PC-3 (cell line): ENCODE results near the gene GINS1. TPM values are rescaled to one million over a fixed set of nuclear protein-coding genes. Genes with fewer than 3 reads are reported as not detected.

Experiments used
- ATAC-seq: fragments of 200-7000 bp; cut with Tn5 transposase; 2 replicates; pipeline ENCODE4 v1.9.1; 2020; ENCODE audit warnings: mild to moderate bottlenecking, moderate library complexity
- Bru-seq: library from RNA; stranded (reverse); fragments of 400-500 nt; gene quantifications from one replicate; lab custom pipeline; 2021; lab: Mats Ljungman, UMichigan
- BruChase-seq, 2 experiments: library from RNA; stranded (reverse); fragments of 400-500 nt; gene quantifications; one replicate each; lab custom pipeline; 2021; lab: Mats Ljungman, UMichigan
- BruUV-seq: library from RNA; stranded (reverse); fragments of 400-500 nt; replicated peaks from 2 replicates; lab custom pipeline; 2021; lab: Mats Ljungman, UMichigan
- CTCF ChIA-PET: fragments of 300-600 bp; sonication (Branson Sonifier 250); formaldehyde crosslinking; loops from one replicate; lab custom pipeline; 2022; ENCODE audit warnings: antibody characterized with exemption; lab: Charles Lee
- POLR2A ChIA-PET: fragments of 300-600 bp; sonication (Branson Sonifier 250); formaldehyde crosslinking; loops from one replicate; lab custom pipeline; 2022; ENCODE audit warnings: antibody characterized with exemption; ENCODE audit not compliant: unreplicated experiment; lab: Charles Lee
- DNase-seq: peaks from one replicate; pipeline ENCODE4 v3.0.0-alpha.2; 2015
- H2AFZ ChIP-seq: fragments of 300-600 bp; sonication (generic); 2 replicates; pipeline ENCODE4 v1.6.0; 2016; ENCODE audit warnings: antibody characterized with exemption, low read length
- H3F3A ChIP-seq: fragments of 300-600 bp; sonication (generic); one replicate; pipeline ENCODE4 v1.6.0; 2017; ENCODE audit warnings: antibody characterized with exemption, low read length, control low read depth, mild to moderate bottlenecking; ENCODE audit not compliant: unreplicated experiment
- H3K27ac ChIP-seq: fragments of 300-600 bp; sonication (generic); 2 replicates; pipeline ENCODE4 v1.5.1; 2016; ENCODE audit warnings: mild to moderate bottlenecking, low read length
- H3K27me3 ChIP-seq: fragments of 300-600 bp; sonication (generic); 2 replicates; pipeline ENCODE4 v1.6.1; 2016; ENCODE audit warnings: low read length, mixed read lengths
- H3K36me3 ChIP-seq: fragments of 300-600 bp; sonication (generic); 2 replicates; pipeline ENCODE4 v1.6.1; 2016; ENCODE audit warnings: low read depth, mixed run types, low read length, mixed read lengths
- H3K4me1 ChIP-seq: fragments of 300-600 bp; sonication (generic); 2 replicates; pipeline ENCODE4 v1.5.1; 2016; ENCODE audit warnings: low read length; ENCODE audit not compliant: insufficient read depth
- H3K4me2 ChIP-seq: fragments of 300-600 bp; sonication (generic); 2 replicates; pipeline ENCODE4 v1.6.0; 2016; ENCODE audit warnings: low read length
- H3K4me3 ChIP-seq: fragments of 300-600 bp; sonication (generic); 2 replicates; pipeline ENCODE4 v1.5.1; 2016; ENCODE audit warnings: mild to moderate bottlenecking, low read length, mixed read lengths
- H3K79me2 ChIP-seq: fragments of 300-600 bp; sonication (generic); 2 replicates; pipeline ENCODE4 v1.6.1; 2017; ENCODE audit warnings: low read length, mixed read lengths
- H3K9ac ChIP-seq: fragments of 300-600 bp; sonication (generic); 2 replicates; pipeline ENCODE4 v1.6.0; 2016; ENCODE audit warnings: mild to moderate bottlenecking, low read length
- H3K9me2 ChIP-seq: fragments of 300-600 bp; sonication (generic); replicated peaks from 2 replicates; pipeline ENCODE4 v1.6.1; 2016; ENCODE audit warnings: mixed run types, low read length, mixed read lengths
- H3K9me3 ChIP-seq: fragments of 300-600 bp; sonication (generic); 2 replicates; pipeline ENCODE4 v1.6.1; 2016; ENCODE audit warnings: low read length, mixed read lengths
- H4K20me1 ChIP-seq: fragments of 300-600 bp; sonication (generic); 2 replicates; pipeline ENCODE4 v1.6.1; 2016; ENCODE audit warnings: low read length, mixed read lengths
- CTCF ChIP-seq: fragments of 300-600 bp; sonication (generic); conservative IDR thresholded peaks from 2 replicates; pipeline ENCODE4 v1.5.1; 2017; ENCODE audit warnings: antibody characterized with exemption, low read depth, mild to moderate bottlenecking, low read length
- EZH2 ChIP-seq: fragments of 300-600 bp; sonication (generic); IDR thresholded peaks from one replicate; pipeline ENCODE4 v1.6.1; 2017; ENCODE audit warnings: antibody characterized with exemption, mild to moderate bottlenecking, low read length; ENCODE audit not compliant: unreplicated experiment
- EZH2phosphoT487 ChIP-seq: fragments of 300-600 bp; sonication (generic); IDR thresholded peaks from 2 replicates; pipeline ENCODE4 v1.6.1; 2018; ENCODE audit warnings: mild to moderate bottlenecking, antibody characterized with exemption, low read length, borderline replicate concordance
- intact Hi-C: fragments of 100-400 bp; cut with micrococcal nuclease; formaldehyde crosslinking; loops from 2 replicates; pipeline ENCODE4 v1.9.0; 2023
- long read RNA-seq: library from polyadenylated mRNA; unstranded; transcript quantifications from one replicate; pipeline ENCODE4 v2.0.0, GENCODE V29; 2021; ENCODE audit not compliant: unreplicated experiment
- total RNA-seq: library from RNA; depleted of rRNA; stranded (reverse); fragments of >200 nt; gene quantifications from 2 replicates; pipeline ENCODE4 v1.2.3, GENCODE V29; 2014; rRNA removed

GINS1 gene
- total RNA-seq (27.5 and 28.1 TPM in 2 replicates), Bru-seq, nascent RNA (percentile 69 among the genes with signal in this experiment), BruChase-seq, experiment 1, labeled RNA remaining after a 6-hour chase (percentile 76 among the genes with signal in this experiment), BruChase-seq, experiment 2, labeled RNA remaining after a 2-hour chase (percentile 56 among the genes with signal in this experiment)
- long read RNA-seq, transcript GINS1-201 (7 exons, 3,249 nt) = major isoform, 5 of 12 reads
- long read RNA-seq, partial matches to known transcripts = 1 of 12 reads
- long read RNA-seq, other reads (novel, unspliced or antisense) = 6 of 12 reads

- POLR2A ChIA-PET = interaction anchor here (0.6 kb wide), 2 partner anchors 9 to 181 kb away, joined by 3 to 6 read pairs; no protein-coding TSS in a partner anchor
- intact Hi-C loops = no loop called here
- CTCF ChIA-PET = interaction anchor here (0.6 to 0.9 kb wide), 2 partner anchors 9 to 71 kb away, joined by 4 read pairs; no protein-coding TSS in a partner anchor
Observed at GRCh38 chr20:25407311-25408169, at the start of gene GINS1. Gene GINS1, plus strand, starts transcription at chr20:25407673. Its CDS starts 148 bp downstream, at chr20:25407821.

GRCh38 chr20:25360631-25361286 lies 46.7 kb upstream of the GINS1 start:
- Histone ChIP-seq H3K4me2 (no peak overlapping the region), H3K27me3 (no peaks in the 10 kb centered on the region), H3K4me1 (peaks cover 17% of the 10 kb centered on the region), H3K9me3 (no peaks in the 10 kb centered on the region), H3K4me3 (no peak overlapping the region), H3K36me3 (peaks cover 6% of the 10 kb centered on the region; the same call in 1 of the 2 replicates), H3F3A (no peaks in the 10 kb centered on the region), H3K79me2 (peaks cover 29% of the 10 kb centered on the region), H3K9ac (no peak overlapping the region), H3K9me2 (no peaks in the 10 kb centered on the region), H3K27ac (no peak overlapping the region), H4K20me1 (no peaks in the 10 kb centered on the region), H2AFZ (no peak overlapping the region)
- ChIA-PET POLR2A (no interaction called here), CTCF (no interaction called here)
- no TSS peak for BruUV-seq
- ATAC-seq = peak; percentile 41
- intact Hi-C loops = no loop called here
- DNase-seq = no peak
- no peak for TF ChIP-seq EZH2phosphoT487
- no peak for TF ChIP-seq EZH2
- no peak for TF ChIP-seq CTCF

More at GRCh38 chr20:25407311-25408169, at the start of gene GINS1:
- Histone ChIP-seq H3K36me3 (peaks cover 9% of the 10 kb centered on the region; the same call in 1 of the 2 replicates), H3K27me3 (no peaks in the 10 kb centered on the region), H3K79me2 (peaks cover 45% of the 10 kb centered on the region), H3F3A (no peaks in the 10 kb centered on the region), H3K27ac (peak within 1 kb of the TSS; percentile 62), H3K4me2 (peak within 1 kb of the TSS; percentile 97), H3K4me1 (peaks cover 18% of the 10 kb centered on the region), H2AFZ (peak within 1 kb of the TSS; percentile 88), H3K9me3 (peaks cover 8% of the 10 kb centered on the region; the same call in 1 of the 2 replicates), H3K4me3 (peak within 1 kb of the TSS; percentile 91), H3K9ac (peak within 1 kb of the TSS; percentile 97), H3K9me2 (no peaks in the 10 kb centered on the region), H4K20me1 (no peaks in the 10 kb centered on the region)
- no peak for TF ChIP-seq EZH2
- ATAC-seq (peak; percentile 93), DNase-seq (peak; percentile 98)
- BruUV-seq = TSS peak; percentile 81

- no peaks in the 10 kb centered on the region for H3K9me3 ChIP-seq
- no peaks in the 10 kb centered on the region for H4K20me1 ChIP-seq
- no peak overlapping the region for H3K4me2 ChIP-seq
- peaks cover 17% of the 10 kb centered on the region for H3K4me1 ChIP-seq
- no peak overlapping the region for H2AFZ ChIP-seq
- BruUV-seq = no TSS peak
- no peak overlapping the region for H3K4me3 ChIP-seq
- TF ChIP-seq EZH2phosphoT487 (no peak), CTCF (no peak), EZH2 (no peak)
- H3K9ac ChIP-seq = no peak overlapping the region
- peaks cover 29% of the 10 kb centered on the region for H3K79me2 ChIP-seq
- DNase-seq = no peak
- no peaks in the 10 kb centered on the region for H3F3A ChIP-seq
- H3K36me3 ChIP-seq = peaks cover 6% of the 10 kb centered on the region; the same call in 1 of the 2 replicates
- intact Hi-C loops = no loop called here
- ChIA-PET CTCF (no interaction called here), POLR2A (no interaction called here)
- H3K27ac ChIP-seq = no peak overlapping the region
- H3K27me3 ChIP-seq = no peaks in the 10 kb centered on the region
- ATAC-seq = peak; percentile 18; the same call in 1 of the 2 replicates
- H3K9me2 ChIP-seq = no peaks in the 10 kb centered on the region
Observed at GRCh38 chr20:25361287-25361683, 46.2 kb upstream of the GINS1 start.
